ENCODE measurements around the gene CHRNA10.

DNA sequence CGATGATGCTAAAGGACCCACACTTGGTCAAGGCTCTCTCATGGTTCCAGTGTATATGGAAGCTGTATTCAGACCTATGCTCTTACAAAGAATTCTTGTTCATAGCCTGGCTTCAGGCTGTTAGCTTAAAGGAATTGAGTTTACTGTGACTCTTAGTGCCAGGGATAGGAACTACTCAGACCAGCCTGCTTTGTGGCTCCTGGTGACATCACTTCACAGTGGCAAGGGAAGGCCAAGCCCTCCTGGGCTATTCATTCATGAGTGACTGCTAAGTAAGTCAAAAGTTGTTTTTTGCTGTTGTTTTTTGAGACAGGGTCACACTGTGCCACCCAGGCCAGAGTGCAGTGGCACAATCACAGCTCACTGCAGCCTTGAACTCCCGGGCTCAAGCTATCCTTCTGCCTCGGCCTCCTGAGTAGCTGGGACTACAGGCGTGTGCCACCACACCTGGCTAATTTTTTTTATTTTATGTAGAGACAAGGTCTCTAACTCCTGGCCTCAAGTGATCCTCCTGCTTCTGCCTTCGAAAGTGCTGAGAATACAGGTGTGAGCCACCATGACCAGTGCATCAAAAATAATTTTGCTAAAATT is 39.0 kb downstream of the CHRNA10 start:
- TF ChIP-seq, protein P1, sequence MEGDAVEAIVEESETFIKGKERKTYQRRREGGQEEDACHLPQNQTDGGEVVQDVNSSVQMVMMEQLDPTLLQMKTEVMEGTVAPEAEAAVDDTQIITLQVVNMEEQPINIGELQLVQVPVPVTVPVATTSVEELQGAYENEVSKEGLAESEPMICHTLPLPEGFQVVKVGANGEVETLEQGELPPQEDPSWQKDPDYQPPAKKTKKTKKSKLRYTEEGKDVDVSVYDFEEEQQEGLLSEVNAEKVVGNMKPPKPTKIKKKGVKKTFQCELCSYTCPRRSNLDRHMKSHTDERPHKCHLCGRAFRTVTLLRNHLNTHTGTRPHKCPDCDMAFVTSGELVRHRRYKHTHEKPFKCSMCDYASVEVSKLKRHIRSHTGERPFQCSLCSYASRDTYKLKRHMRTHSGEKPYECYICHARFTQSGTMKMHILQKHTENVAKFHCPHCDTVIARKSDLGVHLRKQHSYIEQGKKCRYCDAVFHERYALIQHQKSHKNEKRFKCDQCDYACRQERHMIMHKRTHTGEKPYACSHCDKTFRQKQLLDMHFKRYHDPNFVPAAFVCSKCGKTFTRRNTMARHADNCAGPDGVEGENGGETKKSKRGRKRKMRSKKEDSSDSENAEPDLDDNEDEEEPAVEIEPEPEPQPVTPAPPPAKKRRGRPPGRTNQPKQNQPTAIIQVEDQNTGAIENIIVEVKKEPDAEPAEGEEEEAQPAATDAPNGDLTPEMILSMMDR (IDR thresholded peaks at IDR 0.05; ENCODE audit: low read depth, low read length), result no peak
- TF ChIP-seq POLR2A (IDR thresholded peaks at IDR 0.05; ENCODE audit: extremely low read depth, insufficient read length), result no peak
- TF ChIP-seq, protein P2, sequence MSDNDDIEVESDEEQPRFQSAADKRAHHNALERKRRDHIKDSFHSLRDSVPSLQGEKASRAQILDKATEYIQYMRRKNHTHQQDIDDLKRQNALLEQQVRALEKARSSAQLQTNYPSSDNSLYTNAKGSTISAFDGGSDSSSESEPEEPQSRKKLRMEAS (IDR thresholded peaks at IDR 0.05; ENCODE audit: low read depth, low read length), result no peak

Measured in NB4 (cell line).